Right kidney (tissue), 1 donor: ENCODE results near the gene KDM3B.

Experiments used
- DNase-seq: peaks from one replicate; pipeline ENCODE4 v3.0.0-alpha.2; 2016

The KDM3B gene

DNA sequence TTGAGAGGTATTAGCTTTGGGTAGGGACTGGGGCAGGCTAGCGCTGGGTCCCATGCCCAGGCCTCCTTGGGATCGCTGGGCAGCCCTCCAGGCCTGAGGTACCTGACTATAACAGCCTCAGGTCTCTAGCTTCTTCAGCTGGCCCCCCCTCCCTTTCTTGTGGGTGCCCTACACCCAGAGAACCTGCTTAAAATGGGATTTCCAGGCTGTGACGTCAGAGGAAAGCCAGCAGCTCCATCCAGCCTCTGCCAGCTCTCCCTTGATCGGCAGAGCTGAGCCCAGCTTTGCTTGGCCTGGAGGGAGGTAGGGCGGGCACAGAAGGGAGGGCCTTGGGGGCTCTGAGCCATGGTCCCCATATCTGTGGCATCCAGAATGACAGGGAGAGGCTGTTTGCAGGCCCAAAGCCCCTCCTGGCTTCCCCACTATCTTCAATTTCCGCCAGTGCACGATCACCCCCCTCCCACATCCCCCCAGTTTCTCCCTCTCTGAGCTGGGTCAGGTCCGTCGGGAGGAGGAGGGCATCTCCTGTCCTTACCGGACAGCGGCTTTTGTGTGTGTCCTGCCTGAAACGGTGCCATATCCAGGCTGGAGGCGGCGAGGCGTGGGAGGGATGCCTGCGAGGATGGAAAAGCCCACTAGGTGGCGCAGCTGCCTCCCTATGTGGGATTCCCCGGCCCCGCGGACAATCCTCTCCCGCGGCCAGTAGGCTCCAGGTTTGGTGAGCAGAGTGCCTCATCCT, 97.2 kb downstream of the KDM3B start:
- peak; percentile 78 for DNase-seq

GRCh38 chr5:138450971-138451370, 98.5 kb downstream of the KDM3B start:
- DNase-seq = no peak

DNA sequence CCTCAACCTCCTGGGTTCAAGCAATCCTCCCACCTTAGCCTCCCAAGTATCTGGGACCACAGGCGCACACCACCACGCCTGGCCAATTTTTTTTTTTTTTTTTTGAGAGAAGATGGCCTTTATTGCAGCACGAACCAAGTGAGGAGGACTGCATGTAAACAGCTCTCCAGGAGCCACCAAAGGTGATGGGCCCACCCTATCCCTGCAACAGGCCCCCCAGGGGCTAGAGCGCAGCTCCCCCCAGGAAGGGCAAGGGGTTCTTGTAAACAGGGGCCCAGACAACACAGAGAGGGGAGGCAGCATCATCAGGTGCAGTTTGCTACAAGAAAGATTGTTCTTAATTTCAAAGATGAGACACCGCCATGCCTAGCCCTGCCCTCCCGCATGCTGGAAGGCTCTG, 100.2 kb downstream of the KDM3B start:
- DNase-seq = no peak

DNA sequence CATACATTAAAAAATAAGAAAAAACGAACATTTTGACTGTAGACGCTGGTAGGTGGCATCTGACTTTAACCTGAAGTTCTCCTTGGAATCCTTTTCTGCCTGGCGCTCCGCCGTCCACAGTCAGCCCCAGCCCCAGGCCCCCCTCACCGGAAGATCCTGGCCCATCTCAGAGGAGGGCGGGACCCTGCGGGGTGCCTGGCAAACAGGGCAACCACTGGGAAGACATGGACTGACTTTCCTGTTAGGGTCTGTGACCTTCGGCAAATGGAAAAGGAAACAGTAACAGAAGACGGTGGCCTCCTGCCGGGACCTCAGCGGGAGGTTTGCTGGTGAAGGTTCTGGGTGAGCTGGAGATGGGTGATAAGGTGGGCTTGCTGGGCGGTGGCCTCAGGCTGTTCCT, 101.1 kb downstream of the KDM3B start:
- DNase-seq = no peak

- DNase-seq = no peak
Measured at GRCh38 chr5:138454121-138454520, 101.6 kb downstream of the KDM3B start.

DNA sequence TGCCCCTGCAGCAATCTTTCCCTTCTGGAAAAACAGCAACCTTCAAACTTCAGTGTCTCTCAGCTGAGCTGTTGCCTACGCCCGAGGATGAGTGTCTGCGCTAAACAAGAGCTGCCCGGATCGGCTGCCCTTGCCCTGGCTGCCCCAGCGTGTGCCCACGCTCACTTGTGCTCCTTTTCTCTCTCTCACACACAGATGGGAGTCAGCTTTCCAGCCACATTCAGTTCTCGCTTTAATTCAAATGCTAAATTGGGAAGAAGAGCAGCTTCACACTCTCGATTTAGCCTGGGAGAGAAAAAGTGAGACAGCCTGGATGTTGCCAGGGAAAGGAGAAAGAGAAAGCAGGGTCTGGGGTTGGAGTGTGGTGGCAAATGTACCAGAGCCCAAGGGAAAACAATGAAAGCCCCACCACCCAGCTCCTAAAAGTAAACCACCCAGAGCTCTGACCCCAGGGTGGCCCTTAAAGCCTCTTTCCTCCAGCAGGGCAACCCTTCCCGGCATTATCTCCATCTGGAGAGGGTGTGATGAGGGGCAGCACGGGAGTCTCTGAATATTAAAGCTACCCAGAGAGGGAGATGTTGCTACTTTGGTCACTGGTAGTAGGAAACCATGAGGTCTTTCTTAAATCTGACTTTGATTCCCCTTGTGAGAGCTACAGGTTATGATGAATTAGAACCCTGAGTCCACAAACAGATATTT, 102.9 kb downstream of the KDM3B start:
- DNase-seq = no peak

DNA sequence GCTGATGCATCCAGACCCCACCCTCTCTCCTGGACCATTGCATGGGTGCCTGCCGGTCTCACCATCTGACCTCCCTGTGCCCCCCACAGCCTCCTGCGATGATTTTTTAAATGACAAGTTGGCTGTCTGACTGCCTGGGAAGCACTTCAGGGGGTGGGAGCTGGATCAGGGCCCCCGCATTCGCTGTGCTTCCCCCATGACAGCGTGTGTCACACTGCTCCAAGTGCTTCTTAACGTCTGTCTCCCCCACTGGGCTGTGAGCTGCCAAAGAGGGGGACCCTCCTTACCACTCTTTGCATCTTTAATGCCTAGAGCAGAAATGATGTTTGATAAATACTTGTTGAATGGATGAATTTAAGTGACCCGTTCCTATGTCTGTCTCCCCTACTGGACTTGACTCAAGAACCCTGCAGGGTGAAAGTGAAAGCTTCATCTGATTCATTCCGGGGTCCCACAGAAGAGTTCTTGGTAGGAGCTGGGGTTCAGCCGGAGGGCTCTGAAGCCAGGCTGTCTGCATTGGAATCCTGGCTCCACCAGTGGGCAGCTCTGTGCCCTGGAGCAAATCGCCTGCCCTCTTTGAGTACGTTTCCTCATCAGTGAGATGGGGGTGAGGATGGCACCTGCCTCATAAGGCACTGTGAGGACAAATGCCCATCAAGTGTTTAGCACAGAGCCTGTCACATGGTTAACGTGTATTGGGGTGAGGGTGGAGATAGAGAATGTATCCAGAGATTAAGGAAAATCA, 105.2 kb downstream of the KDM3B start:
- no peak for DNase-seq

- DNase-seq = no peak
Measured at GRCh38 chr5:138458384-138458783, 105.9 kb downstream of the KDM3B start.

- DNase-seq = no peak
Measured at GRCh38 chr5:138458856-138459255, 106.4 kb downstream of the KDM3B start.

- no peak for DNase-seq
Measured at GRCh38 chr5:138459311-138459933, 106.9 kb downstream of the KDM3B start.

GRCh38 chr5:138460032-138460693, 107.7 kb downstream of the KDM3B start:
- DNase-seq = no peak

GRCh38 chr5:138461343-138462125, 109.0 kb downstream of the KDM3B start:
- no peak for DNase-seq

GRCh38 chr5:138463419-138464007, 111.0 kb downstream of the KDM3B start:
- no peak for DNase-seq

- peak; percentile 98 for DNase-seq
Measured at GRCh38 chr5:138464008-138464387, 111.5 kb downstream of the KDM3B start.

GRCh38 chr5:138464388-138465260, 112.1 kb downstream of the KDM3B start:
- peak; percentile 100 for DNase-seq

DNA sequence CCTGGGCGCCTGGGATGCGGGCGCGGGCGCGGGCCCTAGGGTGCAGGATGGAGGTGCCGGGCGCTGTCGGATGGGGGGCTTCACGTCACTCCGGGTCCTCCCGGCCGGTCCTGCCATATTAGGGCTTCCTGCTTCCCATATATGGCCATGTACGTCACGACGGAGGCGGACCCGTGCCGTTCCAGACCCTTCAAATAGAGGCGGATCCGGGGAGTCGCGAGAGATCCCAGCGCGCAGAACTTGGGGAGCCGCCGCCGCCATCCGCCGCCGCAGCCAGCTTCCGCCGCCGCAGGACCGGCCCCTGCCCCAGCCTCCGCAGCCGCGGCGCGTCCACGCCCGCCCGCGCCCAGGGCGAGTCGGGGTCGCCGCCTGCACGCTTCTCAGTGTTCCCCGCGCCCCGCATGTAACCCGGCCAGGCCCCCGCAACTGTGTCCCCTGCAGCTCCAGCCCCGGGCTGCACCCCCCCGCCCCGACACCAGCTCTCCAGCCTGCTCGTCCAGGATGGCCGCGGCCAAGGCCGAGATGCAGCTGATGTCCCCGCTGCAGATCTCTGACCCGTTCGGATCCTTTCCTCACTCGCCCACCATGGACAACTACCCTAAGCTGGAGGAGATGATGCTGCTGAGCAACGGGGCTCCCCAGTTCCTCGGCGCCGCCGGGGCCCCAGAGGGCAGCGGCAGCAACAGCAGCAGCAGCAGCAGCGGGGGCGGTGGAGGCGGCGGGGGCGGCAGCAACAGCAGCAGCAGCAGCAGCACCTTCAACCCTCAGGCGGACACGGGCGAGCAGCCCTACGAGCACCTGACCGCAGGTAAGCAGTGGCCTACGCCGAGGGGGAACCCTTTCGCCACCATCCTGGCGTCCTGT, 113.0 kb downstream of the KDM3B start, which contains the start of gene EGR1:
TSS of gene EGR1 (plus strand) at position 219 of the 864 bp plus-strand sequence. CDS start at position 502, 283 bp downstream.
- no peak for DNase-seq

- DNase-seq = peak; percentile 67
Measured at GRCh38 chr5:138466125-138466899, 113.8 kb downstream of the KDM3B start.
